ENCODE data around the gene PAX5.

GRCh38 chr9:37034305-37034937 is 353 bp upstream of the PAX5 start:
- TF ChIP-seq, protein P1, sequence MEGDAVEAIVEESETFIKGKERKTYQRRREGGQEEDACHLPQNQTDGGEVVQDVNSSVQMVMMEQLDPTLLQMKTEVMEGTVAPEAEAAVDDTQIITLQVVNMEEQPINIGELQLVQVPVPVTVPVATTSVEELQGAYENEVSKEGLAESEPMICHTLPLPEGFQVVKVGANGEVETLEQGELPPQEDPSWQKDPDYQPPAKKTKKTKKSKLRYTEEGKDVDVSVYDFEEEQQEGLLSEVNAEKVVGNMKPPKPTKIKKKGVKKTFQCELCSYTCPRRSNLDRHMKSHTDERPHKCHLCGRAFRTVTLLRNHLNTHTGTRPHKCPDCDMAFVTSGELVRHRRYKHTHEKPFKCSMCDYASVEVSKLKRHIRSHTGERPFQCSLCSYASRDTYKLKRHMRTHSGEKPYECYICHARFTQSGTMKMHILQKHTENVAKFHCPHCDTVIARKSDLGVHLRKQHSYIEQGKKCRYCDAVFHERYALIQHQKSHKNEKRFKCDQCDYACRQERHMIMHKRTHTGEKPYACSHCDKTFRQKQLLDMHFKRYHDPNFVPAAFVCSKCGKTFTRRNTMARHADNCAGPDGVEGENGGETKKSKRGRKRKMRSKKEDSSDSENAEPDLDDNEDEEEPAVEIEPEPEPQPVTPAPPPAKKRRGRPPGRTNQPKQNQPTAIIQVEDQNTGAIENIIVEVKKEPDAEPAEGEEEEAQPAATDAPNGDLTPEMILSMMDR (IDR thresholded peaks at IDR 0.05): no peak
- no peak for TF ChIP-seq POLR2A (IDR thresholded peaks at IDR 0.05)
